Measurements from ENCODE around the gene PKNOX2.

The PKNOX2 gene

GRCh38 chr11:125164422-125165110 is at the start of gene PKNOX2:
Gene PKNOX2 (plus strand): TSS chr11:125164751. CDS start chr11:125351306, 186,555 bp downstream.
- peak; percentile 49 for DNase-seq (ENCODE audit: low read depth)

DNA sequence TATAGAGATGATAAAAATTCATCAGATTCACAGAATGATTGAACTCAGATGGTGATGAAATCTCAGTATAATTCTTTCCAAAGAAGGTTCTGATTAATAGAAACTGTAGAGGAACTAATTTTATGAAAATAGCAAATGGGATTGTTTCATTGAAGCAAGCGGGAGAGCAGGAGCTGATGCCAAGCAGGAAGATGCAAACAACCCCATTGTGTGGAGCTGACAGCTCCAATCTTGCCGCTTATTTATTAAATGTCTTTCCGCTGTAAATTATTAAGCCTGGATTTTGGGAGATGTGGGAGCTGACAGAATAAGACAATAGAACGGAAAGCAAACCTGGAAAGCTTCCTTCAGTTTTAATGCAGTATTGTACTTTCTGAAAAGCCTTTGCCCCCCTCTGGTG is 47.1 kb upstream of the PKNOX2 start:
- no peak for DNase-seq (ENCODE audit: low read depth)

DNA sequence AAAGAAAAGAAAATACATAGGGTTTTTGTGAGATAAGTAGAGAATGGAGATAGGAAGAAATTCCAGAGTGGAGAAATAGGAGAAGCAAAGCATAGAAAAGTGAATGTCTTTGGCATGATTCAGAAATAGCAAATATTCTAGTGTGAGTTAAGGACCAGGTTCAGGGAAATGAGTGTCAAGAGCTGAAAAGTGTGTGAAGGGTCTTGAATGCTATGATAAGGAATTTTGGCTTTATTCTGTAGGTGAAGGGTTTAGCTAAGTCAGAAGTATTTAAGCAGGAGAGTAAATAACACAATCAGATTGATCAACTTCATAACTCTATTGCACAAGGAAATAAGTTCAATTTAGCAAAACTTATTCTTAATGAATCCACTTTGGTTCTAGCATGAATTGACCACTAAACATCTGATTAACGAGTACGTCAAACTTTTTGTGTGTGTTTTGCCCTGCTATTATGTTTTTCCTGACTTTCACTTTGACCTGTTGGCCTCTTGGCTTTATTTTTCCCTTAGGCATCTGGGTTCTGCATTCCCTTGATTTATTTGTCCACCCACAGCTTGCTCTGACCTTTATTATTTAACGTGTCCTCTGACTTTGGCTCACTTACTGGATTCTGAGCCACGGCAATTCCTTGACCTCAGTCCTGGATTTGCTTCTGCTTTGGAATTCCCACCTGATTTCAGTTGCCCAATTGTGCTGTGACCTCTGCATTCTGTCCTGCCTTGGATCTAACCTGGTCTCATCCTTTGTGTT is 41.2 kb upstream of the PKNOX2 start:
- no peak for DNase-seq (ENCODE audit: low read depth)

DNA sequence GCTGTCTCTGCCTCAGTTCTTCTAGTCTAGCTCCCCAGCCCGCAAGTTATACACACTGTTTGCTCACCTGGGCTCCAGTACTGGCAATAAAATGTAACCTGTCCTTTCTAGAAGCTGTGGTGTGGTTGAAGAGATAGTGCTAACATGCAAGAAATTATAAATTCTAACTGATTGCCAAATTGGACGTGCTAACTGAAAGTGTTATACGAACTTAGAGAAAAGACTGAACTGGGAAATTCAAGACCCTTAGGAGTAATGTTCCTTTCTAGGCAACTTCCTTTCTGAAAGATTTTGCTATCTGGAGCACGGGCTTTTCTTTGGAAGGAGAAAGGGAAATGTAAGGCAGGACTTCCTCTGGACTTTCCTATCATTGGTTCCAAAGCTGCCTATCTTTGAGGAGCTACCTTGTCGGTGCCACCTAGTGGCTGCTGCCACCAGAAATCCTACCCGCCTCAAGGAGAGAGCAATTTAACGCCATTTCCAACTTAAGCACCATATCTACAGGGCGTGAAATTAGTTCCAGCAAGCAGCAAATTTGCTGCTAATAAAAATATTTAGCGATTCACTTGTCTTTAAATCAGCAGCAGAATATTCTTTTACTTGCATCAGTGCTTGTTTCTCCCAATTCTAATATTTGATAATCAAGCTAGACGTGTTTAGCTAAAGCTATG is 40.5 kb upstream of the PKNOX2 start:
- no peak for DNase-seq (ENCODE audit: low read depth)

DNA sequence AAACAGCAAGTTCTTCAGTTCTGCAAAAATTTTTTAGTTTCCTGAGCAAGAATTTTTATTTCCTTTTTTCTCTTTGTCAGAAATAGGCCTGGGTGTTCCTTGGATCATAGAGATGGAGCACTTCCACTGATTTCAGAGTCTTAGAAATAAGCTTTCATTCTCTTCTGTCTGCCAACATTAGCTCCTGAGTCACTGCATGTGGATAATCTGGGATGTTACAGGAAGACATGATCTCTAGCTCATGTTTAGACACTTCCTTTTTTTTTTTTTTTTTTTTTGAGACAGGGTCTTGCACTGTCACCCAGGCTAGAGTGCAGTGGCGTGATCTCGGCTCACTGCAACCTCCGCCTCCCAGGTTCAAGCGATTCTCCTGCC is 39.9 kb upstream of the PKNOX2 start:
- no peak for DNase-seq (ENCODE audit: low read depth)

- DNase-seq (ENCODE audit: low read depth): no peak
Observed at GRCh38 chr11:125128450-125128849, 36.1 kb upstream of the PKNOX2 start.

DNA sequence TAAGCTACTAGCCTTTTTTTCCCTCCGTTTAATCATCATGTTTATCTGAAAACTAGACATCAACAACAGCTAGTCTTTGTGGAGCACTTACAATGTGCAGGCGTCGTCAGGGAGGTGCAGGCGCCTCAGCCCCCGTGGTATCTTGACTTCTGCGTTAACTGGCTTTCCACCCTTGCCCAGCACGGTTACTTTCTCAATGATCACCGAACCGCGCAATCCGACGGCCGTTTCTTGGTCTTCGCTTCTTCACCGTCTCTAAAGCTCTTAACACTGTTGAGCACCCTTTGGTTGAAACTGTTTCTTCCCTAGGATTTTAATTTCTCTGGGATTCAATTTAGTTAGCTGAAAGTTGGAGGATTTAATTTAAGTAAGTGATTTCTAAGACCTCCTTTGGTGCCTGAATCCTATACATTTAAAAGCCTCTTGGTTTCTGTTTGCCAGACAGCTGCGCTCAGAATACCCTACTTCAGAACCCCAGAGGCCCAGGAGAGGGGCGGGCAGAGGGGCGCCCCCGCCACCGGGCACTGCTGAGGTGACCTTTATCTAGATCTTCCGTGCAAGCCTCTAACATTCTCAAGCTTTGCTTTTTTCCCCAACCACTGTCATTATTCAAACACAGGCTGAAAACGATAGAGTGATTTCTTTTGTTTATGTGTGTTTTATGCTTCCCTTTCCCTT is 35.1 kb upstream of the PKNOX2 start:
- DNase-seq (ENCODE audit: low read depth): no peak

GRCh38 chr11:125132071-125132470 is 32.5 kb upstream of the PKNOX2 start:
- no peak for DNase-seq (ENCODE audit: low read depth)

- DNase-seq (ENCODE audit: low read depth): no peak
Observed at GRCh38 chr11:125132596-125132995, 32.0 kb upstream of the PKNOX2 start.

GRCh38 chr11:125136001-125136400 is 28.6 kb upstream of the PKNOX2 start:
- DNase-seq (ENCODE audit: low read depth): no peak

GRCh38 chr11:125138966-125139365 is 25.6 kb upstream of the PKNOX2 start:
- DNase-seq (ENCODE audit: low read depth): no peak

DNA sequence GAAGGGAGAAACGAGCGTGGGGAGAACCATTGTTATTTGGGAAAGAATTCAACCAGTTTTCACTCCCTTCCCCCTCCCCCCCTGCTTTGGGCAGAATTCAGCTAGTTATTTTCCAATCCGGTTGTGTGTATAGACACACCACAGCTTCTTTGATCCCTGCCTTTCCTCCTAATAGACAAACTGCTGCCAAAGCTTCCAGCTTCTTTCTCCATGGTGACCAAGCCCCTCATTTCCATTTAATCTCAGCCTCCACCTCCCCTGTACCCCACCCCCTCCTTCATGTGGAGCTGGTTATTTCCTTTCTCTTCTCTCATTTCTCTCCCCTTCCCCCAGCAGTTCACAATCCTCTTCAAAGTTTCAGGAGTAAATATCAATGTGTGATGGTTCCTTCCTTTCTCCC is 24.8 kb upstream of the PKNOX2 start:
- no peak for DNase-seq (ENCODE audit: low read depth)

DNA sequence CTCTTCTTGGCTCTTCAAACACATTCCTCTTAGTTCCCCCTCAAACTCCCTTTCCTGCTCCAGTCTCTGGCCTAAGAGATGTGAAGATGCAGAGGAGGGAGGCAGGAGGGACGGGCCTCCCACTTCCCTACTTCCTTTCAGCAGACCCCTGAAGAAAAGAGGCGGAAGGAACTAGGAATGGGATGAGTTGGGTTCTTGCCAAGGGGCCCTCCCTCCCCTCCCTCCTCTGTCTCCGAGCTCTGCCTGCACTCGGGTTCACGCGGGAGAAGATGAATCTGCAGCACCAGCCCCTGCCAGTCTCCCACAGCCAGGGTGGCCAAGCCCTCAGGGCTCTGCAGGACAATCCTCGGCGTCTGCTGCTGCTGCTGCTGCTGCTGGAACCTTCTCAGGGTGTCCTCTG is 24.3 kb upstream of the PKNOX2 start:
- DNase-seq (ENCODE audit: low read depth): no peak

DNA sequence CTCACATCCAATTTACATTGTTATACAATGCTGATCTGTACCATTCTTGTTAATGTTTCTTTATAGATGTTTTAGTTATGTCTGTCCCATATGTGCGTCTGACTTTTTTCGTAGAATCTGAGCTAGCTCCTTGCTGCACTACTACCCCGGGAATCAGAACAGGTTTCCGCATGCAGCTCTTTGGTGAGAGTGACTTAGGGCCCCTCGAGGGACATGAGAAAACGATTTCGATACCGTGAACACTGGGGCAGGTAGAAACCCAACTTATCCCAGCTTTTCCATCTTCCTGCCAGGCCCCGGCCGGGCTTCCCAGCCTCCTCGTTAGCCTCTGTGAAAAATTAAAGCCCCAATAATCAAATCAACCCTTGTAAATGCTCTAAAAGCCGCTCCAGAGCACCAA is 23.4 kb upstream of the PKNOX2 start:
- no peak for DNase-seq (ENCODE audit: low read depth)

GRCh38 chr11:125141686-125142535 is 22.6 kb upstream of the PKNOX2 start:
- DNase-seq (ENCODE audit: low read depth): peak; percentile 57

GRCh38 chr11:125146232-125146631 is 18.3 kb upstream of the PKNOX2 start:
- no peak for DNase-seq (ENCODE audit: low read depth)

GRCh38 chr11:125147280-125147679 is 17.3 kb upstream of the PKNOX2 start:
- no peak for DNase-seq (ENCODE audit: low read depth)

- DNase-seq (ENCODE audit: low read depth): no peak
Observed at GRCh38 chr11:125148011-125148410, 16.5 kb upstream of the PKNOX2 start.

DNA sequence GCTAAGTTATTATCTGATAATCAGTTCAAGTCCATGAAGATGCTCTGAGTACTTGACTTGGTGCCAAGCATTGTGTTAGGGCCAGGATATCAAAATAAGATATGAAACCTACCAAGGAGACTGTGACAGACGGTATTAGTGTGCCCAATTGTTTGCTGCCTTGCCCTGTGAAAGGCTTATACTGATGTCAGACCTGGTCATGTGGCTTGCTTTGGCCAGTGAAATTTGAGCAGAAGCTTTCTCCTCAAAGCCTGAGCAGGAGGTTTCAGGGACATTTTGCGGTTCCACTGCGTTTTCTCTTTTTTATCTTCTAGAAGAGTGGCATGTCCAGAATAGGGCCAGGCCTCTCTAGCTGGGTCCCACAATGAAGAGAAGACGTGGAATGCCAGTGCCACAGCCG is 15.8 kb upstream of the PKNOX2 start:
- DNase-seq (ENCODE audit: low read depth): no peak

DNA sequence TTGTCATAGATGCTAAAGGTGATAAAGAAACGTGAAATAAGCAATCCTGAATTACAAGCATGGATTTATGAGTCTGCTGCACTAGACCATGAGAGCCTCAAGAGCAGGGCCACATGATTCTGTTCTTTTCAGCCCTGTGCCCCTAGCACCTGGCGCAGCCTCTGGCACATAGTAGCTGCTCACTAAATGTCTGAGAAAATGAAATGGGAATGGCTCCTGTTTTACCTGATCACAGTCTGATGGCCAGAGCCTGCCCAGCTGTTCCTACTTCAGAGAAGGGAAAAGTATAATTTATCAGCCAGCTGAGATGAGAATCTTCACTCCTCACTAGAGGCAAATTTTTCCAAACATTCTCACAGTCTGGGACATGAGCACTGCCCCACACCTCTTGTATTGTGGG is 10.7 kb upstream of the PKNOX2 start:
- no peak for DNase-seq (ENCODE audit: low read depth)

GRCh38 chr11:125154378-125155099 is 10.0 kb upstream of the PKNOX2 start:
- no peak for DNase-seq (ENCODE audit: low read depth)
